Glomerular visceral epithelial cell (primary cell): Measurements from ENCODE around the gene R3HDM2.
A peak's percentile ranks its signal among the peaks of the same experiment; 100 is the strongest.

Experiments used
- DNase-seq: peaks from one replicate; pipeline ENCODE4 v3.0.0-alpha.2; 2016; ENCODE audit errors: extremely low spot score

The R3HDM2 gene

DNA sequence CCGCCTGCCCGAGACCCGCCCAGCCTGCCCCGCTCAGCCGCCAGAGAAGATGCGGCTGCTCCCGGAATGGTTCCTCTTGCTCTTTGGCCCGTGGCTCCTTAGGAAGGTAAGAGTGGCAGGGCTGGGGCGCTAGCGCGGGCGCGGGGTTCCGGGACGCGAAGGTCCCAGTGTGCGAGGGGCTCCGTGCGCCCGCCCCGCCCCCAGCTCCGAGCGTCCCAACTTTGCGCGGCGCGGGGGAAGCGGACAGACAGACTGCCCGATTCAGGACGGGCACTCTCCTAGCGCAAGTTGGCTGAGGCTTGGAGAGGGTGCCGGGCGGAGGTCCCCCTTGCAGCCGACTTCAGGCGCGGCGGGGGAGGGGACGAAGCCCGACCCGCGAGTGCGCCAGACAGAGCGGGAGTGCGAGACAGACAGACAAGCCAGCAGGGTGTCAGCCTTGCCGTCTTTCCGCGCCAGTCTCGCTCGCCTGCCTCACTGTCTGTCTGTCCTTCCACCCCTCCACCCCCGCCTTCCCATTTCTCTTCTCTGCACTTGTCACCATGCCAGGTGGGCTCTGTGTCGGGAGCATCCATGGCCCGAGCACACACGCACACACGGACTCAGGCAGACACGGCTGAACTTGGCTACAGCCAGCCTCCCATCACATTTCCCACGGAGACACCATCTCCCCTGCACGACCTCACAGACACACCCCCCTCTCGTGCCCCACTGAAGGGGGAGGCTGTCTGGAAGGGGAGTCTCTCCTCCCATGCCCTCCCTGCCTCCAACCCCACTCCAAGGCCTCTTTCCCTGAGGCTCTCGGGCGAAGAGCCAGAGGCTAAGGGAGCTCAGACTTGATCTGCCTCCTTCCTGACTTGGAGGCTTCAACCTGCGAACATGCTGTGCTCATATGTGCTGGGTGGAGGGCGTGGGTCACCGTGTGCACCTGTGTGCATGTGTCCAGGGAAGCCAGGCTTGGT is 213.6 kb downstream of the R3HDM2 start:
- no peak for DNase-seq

DNA sequence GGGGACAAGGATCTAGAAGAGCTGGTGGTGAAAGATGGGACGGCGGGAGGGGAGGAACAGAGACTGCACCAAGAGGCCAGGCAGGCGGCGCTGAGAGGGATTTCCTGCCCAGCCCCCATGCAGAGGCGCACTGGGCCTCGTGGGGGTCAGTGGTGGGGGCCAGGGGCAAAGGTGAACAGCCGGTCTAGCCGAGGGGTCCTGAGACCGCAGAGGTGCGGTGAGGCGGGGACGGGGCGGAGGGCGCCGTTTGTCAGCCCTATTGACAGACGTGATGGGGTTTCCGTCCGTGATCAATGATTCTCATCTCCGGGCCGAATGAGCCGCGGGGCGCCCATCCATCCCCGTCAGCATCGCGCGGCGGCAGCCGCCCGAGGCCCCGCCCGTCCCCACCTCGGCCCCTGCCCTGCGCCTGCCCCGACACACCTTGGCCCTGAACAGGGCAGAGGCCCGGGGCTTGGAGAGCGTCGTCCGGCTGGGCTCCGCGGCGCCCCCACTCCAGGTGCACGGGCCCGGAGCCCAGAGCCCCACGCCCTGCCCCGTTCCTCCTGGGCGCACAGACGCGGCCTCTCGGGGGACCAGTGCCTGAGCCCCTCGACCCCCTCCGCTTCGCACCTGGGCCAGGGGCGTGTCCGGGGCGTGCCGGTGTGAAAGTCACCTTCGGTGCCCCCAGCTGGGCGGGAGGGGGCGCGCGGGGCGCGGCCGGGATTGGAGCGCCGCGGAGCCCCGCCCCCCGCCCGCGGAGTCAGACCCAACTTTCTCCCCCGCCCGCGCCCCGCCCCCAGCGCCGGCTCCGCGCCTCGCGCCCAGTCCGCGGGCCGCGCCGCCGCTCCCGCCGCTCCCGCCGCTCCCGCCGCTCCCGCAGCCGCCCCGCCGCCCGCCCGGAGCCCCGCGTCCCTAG is 214.6 kb downstream of the R3HDM2 start, which contains the start of gene NXPH4:
NXPH4 (plus strand) TSS at position 781 of the 898 bp plus-strand sequence. CDS start 176 bp downstream, outside the sequence.
- no peak for DNase-seq

DNA sequence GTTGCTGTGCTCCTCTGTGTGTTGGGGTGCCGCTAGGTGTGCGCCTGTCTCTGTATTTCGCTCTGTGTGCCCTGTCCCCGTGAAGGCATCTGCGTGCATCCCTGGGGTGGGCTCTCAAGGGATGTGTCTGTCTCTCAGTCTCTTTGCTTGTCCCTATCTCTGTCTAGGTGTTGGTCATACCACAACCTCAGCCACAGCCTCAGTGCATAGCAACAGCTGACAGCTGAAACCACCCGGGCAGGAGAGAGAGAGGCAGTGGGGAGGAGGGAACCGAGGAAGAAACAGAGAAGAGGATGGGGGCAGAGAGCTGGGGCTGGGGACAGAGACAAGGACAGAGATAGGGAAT is 215.2 kb downstream of the R3HDM2 start:
- peak; percentile 40 for DNase-seq

DNA sequence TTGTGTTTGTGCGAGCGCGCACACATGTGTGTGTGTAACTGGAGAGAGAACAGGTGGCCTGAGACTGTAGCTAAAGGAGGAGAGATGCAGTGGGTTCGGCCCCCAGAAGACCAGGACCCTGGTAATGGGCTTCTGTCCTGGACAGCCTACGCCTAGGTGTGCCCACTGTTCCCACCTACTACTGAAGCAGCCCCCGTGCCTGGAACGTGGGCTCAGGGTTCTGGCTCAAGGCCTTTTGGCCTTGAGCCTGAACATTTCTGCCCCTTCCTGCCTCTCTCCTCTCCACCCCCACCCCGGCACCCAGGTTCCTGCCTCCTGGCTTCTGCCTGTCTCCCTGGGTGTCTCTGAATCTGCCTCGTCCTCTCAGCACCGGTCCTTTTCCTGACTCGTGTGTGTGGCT is 215.8 kb downstream of the R3HDM2 start:
- DNase-seq: no peak

DNA sequence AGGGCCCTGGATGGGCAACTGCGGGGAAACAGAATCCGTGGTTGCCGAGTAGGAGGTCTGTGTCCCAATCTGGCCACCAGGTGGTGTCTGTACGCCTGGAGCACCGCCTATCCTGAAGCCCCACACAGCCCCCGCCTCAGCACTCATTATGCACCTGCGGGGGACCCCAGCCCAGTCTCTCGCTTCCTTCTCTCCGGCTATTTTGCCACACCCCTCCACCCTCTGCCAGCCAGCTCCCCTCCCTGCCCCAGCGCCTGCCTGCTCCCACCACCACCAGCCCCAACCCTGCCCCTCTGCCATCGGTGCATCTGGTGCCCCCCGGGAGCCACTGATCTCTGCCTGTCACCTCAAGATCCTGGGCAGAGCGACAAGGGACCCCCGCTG is 216.5 kb downstream of the R3HDM2 start:
- peak; percentile 56 for DNase-seq

DNA sequence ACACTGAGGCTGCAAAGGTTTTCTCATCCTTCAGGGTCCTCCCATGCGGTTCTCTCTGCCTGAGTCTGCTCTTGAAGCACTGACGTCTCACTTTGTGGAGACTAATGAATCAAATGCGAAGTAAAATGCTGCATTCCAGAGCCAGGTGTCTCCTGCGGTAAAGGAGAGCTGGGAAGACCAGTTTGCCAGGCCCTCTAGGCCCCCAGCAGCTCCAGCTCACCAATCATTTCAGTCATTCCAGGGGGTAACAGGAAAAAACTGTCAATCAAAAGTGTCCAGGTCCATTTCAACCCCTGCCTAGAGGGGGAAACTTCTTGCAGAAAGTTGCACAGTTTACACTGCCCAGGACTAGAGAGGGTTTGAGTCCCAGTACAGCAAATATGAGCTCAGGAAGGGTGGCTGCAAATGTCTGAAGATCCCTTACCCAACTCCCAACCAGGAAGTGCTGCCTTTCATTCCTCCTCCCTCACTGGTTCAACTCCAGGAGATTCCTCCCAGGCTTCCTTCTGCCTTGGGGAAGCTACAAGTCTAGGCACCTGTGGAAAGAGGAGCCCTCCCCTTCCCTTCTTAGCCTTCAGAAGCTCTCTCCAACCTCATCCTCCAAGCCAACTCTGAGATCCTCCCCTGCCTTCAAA is 217.0 kb downstream of the R3HDM2 start:
- DNase-seq: no peak

DNA sequence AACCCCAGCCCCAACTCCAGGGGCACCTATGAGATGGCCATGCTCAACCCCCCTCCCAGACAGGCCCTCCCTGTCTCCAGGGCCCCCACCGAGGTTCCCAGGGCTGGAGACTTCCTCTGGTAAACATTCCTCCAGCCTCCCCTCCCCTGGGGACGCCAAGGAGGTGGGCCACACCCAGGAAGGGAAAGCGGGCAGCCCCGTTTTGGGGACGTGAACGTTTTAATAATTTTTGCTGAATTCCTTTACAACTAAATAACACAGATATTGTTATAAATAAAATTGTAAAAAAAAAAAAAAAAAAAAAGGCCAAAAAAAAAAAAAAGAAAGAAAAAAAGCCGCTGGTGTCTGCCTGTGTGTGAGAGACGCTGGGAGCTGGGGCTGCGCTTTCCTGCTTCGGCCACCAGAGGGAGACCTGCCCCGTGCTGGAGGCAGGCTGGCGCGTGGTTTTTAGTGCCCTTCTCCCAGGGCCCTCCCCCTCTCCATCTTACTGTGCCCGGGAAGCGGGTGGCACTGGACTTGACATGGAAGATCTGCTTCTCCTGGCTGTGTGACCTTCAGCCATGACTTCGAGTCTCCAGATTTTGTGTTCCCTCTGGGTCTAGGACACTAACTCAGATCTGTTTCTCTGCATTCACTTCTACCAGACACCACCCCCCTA is 217.7 kb downstream of the R3HDM2 start:
- peak; percentile 84 for DNase-seq

DNA sequence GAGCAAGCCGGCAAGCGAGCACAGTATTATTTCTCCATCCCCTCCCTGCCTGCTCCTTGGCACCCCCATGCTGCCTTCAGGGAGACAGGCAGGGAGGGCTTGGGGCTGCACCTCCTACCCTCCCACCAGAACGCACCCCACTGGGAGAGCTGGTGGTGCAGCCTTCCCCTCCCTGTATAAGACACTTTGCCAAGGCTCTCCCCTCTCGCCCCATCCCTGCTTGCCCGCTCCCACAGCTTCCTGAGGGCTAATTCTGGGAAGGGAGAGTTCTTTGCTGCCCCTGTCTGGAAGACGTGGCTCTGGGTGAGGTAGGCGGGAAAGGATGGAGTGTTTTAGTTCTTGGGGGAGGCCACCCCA is 218.2 kb downstream of the R3HDM2 start:
- no peak for DNase-seq

DNA sequence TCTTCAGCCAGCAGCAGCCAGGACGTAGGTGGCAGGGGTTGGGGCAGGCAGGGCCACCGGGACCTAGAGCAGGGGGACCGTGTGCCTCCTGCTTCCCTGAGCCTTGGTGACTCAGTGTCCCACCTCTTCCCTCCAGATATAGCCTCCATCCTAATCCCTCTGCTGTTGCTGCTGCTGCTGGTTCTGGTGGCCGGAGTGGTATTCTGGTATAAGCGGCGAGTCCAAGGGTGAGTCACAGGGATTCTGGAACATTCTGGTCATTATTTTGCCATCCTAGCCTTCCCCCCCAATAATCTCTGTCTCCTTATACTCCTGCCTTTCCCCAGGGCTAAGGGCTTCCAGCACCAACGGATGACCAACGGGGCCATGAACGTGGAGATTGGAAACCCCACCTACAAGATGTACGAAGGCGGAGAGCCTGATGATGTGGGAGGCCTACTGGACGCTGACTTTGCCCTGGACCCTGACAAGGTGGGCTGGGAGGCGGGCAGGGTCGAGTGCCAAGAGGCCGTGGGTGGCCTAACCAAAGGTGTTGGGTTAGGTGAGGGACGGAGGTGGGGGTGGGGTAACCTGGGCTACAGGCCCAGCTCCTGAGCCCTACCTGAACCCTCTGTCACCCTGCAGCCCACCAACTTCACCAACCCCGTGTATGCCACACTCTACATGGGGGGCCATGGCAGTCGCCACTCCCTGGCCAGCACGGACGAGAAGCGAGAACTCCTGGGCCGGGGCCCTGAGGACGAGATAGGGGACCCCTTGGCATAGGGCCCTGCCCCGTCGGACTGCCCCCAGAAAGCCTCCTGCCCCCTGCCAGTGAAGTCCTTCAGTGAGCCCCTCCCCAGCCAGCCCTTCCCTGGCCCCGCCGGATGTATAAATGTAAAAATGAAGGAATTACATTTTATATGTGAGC is 218.8 kb downstream of the R3HDM2 start:
- no peak for DNase-seq

DNA sequence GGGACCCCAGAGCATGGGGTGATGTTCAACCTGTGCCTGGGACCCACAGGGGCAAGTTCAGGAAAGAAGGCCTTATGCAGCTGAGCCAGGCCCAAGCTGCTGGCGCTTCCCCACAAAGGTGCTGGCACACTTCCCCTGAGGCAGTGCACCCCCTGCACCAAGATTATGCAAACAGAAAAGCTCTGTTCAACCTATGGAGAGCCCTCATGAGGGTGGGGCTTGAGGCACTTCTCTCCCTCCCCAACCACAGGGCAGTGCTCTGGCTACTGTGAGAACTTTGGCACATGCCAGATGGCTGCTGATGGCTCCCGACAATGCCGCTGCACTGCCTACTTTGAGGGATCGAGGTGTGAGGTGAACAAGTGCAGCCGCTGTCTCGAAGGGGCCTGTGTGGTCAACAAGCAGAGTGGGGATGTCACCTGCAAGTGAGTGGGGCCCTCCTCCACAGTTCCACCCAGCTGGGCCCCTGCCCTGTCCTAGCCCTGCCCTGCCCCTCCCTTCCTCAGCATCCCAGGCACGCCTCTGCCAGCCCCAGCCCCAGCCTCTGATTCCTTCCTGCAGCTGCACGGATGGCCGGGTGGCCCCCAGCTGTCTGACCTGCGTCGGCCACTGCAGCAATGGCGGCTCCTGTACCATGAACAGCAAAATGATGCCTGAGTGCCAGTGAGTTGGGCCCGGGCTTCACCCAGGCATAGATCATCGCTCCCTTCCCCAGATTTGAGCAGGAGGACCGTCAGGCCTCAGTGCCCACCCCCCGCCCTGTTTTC is 219.7 kb downstream of the R3HDM2 start:
- DNase-seq: no peak

DNA sequence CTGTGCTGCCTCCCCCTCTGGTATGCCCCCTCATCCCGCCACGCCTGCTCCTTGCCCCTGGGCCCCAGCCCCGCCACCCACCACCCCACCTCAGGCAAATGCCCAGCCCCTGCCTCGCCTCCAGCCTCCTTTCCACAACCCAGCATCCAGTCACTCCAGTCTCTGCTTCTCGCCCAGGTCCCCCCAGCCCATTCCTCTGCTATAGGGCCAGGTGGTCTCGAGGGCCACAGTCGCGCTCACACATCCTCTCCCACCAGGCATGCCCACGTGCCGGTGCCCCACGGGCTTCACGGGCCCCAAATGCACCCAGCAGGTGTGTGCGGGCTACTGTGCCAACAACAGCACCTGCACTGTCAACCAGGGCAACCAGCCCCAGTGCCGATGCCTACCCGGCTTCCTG is 220.4 kb downstream of the R3HDM2 start:
- DNase-seq: no peak

DNA sequence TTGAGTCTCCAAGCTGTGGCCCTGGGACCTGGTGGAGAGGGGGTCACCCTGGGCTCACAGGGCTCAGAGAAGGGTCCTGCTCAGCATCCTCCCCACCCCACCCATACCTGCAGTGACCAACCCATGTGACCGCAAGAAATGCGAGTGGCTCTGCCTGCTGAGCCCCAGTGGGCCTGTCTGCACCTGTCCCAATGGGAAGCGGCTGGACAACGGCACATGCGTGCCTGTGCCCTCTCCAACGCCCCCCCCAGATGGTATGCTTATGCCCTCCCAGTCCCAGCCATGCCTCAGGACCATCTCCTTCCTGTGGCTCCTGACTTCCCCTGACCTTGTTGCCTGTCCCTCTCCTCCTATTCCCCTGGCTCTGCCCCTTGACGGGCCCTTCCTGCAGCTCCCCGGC is 220.9 kb downstream of the R3HDM2 start:
- DNase-seq: no peak

DNA sequence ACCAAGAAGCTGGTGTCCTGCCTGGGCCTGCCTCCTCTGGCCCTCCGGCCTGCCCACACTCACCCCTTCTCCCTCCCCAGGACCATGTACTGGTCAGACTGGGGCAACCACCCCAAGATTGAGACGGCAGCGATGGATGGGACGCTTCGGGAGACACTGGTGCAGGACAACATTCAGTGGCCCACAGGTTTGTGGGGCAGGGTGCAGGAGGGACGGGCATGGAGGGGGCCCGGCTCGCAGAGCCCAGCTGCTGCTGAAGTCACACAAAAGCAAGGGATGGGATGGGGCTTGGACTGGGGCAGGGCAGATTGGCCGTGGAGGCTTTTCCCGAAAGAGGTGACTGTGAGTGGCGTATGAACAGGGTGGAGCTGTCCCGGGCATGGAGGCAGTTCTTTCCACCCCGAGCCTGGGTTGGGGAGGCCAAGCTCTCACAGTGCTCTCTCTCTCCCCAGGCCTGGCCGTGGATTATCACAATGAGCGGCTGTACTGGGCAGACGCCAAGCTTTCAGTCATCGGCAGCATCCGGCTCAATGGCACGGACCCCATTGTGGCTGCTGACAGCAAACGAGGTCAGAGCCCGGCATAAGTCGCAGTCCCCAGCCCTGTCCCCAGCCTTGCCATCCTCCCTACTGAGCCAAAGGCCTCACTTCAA is 222.1 kb downstream of the R3HDM2 start:
- DNase-seq: no peak

DNA sequence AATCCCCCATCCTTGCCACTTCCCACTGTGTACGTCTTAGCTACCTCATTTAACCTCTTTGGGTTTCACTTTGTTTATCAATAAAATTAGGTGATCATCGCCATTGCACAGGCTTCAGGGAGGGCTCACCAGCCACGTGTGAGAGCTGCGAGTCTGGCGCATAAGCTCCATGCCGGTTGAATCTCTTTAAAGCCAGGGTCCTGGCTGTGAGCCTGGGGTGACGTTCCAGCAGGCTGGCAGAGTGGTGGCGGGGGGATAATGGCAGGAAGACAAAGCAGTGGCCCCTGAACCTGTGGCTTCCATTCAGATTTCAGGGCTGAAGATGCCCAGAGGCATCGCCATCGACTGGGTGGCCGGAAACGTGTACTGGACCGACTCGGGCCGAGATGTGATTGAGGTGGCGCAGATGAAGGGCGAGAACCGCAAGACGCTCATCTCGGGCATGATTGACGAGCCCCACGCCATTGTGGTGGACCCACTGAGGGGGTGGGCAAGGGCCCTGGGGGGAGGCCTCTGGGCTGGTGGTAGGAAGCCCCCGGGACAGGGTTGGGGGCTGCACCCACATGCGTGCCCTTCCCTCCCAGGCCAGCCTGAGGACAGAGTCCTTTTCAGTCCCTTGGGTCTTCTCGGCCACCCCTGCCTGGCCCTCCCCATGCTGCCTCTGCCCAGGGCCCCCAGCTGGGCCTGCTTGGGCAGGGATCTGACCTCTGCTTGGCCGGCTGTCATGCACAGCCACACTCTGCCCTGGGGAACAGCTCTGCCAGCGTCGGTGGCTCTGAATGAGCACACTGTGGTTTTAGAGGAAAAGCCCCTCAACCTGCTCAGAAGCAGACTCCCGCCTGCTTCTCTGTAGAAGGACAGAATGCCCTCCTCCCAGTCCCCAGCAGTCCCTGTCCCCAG is 222.9 kb downstream of the R3HDM2 start:
- no peak for DNase-seq

DNA sequence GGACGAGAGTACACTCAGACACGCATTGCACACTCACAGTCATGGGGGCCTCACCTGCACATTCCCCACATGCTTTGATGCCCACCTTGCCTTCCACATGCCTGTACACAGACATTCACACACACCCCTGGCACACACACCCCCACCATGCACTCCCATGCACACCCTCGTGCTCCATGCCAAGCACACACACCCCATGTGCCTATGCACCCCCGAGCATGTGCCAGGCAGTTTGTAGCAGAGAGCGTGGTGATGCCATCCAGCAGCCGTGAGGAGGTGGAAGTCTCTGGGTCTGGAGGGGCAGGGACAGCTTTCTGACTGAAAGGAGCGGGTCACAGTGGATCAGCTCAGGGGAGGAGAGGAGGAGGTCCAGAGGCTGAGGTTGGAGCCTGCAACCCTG is 224.9 kb downstream of the R3HDM2 start:
- DNase-seq: no peak

DNA sequence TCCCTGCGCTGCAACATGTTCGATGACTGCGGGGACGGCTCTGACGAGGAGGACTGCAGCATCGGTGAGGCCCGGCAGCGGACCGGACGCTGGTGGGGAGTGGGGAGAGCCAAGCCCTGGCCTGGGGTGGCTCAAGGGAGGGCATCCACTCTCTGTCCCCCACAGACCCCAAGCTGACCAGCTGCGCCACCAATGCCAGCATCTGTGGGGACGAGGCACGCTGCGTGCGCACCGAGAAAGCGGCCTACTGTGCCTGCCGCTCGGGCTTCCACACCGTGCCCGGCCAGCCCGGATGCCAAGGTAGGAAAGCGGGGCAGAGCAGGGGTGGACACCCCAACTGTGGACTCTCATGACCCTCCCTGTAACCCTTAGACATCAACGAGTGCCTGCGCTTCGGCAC is 225.7 kb downstream of the R3HDM2 start:
- DNase-seq: no peak

DNA sequence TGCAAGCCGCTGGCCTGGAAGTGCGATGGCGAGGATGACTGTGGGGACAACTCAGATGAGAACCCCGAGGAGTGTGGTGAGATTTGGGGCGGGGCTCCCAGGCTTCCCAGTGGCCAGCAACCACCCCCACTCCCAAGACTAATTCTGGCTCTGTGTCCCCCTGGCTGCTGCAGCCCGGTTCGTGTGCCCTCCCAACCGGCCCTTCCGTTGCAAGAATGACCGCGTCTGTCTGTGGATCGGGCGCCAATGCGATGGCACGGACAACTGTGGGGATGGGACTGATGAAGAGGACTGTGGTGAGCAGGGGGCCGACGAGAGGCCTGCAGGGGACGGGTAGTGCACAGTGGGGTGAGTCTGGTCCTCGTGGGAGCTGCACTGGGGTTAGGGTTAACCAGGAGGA is 226.4 kb downstream of the R3HDM2 start:
- DNase-seq: no peak

DNA sequence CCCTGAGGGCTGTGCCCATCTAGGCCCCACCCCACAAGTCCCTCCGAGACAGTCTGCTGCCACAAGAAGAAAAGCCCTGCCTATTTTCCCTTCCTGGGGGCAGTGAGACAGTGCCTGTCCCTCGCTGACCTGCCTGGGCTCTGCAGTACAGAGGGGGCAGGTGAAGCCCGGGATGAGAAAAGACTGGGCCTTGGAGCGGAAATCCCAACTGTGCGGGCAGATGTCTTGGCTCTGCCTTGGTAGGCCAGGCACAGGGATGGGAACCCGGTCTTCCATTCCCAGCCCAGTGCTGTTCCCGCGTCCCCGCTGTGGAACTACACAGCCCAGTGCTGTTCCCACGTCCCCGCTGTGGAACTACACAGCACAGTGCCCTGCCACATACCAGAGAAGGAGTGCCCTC is 227.1 kb downstream of the R3HDM2 start:
- no peak for DNase-seq
